CD4-positive, alpha-beta T cell treated with Interleukin-6 at 100 ng/mL for 8 hours (primary cell): ENCODE results near the gene MED27.
"Not testable (repeated sequence)": the region's sequence is repeated elsewhere in the genome, so short reads cannot be mapped to it uniquely, and the experiment has no call there.

Experiments
- DNase-seq: peaks from one replicate; pipeline ENCODE4 v3.0.0-alpha.2; 2020; ENCODE audit warnings: mixed read lengths, low spot score

The MED27 gene

DNA sequence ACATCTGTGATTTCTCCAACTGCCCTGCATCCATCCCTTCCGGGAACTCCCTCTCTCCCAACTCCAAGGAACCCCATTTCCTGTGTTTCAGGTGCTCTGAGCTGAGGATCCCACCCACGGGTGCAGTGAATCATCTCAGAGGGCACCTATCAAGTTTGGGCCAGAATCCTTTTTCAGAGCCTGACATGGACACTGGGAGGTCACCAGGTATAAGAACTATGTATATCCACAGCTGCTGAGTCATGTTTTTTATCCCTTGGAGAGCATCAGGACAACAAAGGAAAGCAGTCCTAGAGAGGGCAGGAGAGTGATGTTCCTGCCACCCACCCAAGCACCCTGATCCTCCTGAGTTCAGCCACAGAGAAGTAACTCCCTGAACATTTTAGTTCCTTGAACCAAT is 3.8 kb downstream of the MED27 start:
- no peak for DNase-seq

DNA sequence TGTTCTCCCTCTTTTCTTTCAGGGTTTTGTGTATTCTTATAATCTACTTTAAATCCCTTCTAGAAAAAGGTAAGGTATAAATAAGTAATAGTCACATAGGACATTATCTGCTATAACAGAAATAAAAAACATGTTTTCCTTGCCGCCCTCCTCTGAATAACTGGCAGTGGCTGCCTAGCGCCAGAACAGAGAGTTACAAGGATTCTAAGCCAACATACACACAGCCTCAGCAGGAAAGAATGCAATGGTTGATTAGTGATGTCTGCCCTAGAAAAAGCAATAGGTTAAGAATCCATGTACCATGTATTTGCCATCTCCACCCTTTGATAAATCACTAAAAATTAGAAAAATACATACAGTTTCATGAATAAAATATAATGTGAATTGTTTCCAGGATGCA is 4.9 kb downstream of the MED27 start:
- DNase-seq = no peak

DNA sequence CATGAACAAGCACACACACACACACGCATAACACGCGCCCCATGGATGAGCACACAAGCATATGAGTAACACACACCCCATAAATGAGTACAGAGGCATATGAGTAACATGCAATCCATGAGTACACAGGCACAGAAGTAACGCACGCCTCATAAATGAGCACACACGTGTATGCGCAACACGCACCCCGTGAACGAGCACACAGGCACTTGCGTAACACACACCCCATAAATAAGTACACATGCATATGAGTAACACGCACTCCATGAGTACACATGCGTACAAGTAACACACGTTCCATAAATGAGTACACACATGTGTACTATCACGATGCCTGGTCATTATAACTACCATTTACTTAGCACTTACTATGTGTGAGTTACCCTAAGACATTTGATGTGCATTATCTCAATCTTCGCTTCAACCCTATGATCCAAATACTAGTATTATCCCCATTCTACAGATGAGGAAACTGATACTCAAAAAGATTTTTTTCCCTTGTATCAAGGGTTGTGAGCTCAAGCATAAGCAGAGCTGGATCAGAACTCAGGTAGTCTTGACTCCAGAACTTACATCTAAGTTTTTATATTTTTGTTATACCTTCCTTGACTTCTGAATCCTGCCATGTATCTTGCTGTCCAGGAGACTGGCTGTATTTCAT is 7.7 kb downstream of the MED27 start:
- no peak for DNase-seq

DNA sequence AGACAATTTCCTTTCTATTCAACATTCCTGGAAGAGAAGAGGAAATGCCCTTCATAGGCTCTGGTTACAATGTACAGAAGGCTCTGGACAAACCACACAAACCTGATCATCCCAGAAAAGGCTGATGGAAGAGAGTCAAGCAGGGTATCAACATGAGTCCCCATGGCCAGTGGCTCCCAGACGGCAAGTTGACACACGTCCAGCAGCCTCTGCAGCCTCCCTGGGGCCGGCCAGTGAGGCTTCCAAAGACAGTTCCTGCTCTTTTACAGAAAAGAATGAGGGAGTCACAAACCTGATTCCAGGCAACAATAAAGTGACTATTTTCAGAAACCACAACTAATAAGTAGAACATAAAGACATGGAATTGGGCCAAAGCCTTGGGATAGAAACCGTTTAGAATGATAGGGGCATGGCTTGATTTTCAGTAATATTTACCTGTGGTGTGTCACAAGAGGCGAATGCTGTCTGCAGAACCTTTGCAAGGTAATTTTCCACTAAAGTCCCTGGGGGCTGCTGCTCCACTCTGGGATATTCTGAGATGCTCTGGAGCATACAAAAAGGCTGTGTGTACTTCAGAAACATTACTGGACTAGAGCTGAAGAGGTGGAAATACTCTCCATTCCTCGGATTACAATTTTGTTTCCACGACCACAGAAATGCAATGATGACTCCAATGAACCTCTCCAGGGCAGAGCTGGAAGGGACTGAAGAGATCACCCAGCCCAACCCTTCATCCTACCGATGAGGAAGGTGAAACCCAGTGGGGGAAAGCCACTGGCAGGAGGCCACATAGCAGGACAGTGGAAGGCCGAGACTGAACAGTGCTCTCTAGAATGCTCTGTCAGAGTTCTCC is 10.4 kb downstream of the MED27 start:
- DNase-seq = no peak

DNA sequence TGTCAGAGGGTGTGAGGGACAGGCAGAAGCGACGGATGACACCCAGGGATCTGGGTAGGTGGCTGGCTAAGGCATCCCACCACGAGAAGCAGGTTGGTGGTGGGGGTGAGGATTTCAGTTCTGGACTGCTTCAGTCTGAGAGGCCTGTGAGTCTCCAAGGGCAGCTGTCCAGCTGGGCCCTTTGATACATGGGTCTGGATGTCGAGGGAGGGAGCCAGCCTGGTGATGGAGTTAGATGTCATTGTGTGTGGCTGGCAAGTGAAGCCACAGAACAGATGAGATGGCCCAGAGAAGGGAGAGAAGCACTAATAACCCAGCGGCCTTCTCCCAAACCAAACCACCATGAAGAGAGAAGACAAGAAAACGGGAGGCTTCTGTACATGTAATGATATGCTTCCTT is 11.1 kb downstream of the MED27 start:
- no peak for DNase-seq

DNA sequence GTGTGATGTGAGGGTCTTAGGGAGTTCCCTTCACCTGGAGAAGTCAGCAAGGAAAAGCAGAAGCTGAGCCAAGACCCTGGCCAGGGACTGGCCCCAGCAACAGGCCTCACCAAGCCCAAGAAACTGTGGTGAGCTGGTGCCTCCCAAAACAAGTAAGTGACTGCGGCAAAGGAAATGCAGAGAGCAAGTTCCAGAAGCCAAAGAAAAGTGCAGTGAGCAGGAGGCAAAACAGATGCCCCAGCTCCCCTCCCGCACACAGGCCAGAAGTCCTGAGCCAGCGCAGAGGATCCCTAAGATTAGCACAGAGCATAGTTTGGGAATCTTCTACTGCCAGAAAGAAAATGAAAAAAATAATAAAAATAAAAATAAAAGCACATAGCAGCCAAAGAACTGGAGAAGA is 13.2 kb downstream of the MED27 start:
- no peak for DNase-seq

DNA sequence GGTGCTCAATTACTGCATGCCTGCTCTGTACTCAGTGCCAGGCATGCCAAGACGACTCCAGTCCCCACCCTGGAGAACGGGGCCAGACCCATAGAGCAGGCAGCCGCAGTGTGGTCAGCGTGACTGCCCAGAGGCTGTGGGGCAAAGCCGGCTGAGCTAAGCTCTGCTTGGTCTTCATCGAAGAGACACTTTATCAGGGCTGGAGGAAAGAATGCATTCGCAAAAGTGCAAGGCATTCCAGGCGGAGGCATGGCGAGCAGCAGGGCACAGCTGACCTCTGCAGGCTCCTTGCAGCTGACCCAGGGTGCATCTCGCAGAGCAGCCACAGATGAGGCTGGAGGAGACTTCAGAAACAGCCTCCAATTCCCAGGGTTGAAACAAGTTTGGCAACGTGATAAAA is 13.6 kb downstream of the MED27 start:
- no peak for DNase-seq

DNA sequence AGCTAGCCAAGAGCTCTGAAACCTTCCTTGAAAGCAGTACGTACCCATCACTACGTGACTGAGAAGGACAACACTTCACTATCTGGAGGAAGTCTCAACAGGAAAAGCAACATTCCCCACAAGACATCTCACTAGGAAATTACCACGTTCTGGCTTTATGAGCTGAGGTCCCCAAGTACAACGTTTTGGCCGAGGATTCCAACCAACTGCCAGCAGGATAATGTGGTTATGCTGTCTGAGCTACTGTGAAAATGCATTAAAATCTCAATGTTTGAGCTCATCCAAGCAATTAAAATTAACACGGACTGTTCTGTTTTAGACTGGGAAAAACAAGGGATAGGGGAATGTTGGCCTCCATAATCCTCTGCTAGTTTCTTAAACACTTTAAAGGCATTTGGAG is 16.4 kb downstream of the MED27 start:
- no peak for DNase-seq

DNA sequence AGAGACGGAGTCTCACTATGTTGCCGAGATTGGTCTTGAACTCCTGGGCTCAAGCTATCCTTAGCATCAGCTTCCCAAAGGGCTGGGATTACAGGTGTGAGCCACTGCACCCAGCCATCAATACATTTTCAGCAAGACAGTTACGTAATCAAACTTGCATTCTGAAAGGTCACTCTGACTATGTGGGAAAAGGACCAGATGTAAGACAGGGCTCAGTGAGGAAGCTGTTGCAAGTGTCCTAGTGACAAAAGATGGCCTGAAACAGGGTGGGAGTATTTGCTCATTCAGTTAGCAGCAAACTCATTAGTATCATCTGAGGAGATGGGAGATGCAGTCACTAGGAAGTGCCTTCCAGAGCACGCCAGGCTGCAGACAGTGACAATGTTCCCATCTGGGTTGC is 16.9 kb downstream of the MED27 start:
- no peak for DNase-seq

DNA sequence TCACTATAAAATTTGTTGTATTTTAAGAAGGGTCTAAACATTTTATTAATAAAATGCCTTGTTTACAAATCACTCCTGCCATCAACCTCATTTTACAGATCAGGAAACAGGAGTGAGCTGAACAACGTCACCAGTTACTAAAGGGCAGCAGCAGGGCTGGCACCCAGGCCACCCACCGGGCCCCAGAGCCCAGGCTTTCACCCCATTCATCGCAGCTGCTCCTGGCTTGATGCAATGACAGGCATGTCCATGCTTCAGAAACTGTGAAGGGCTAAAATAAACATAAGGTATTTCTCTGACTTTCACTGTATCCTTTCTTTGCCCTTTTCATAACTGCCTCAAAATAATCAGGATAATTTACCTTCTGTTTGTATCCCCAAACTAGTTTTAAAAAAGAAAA is 18.1 kb downstream of the MED27 start:
- no peak for DNase-seq

DNA sequence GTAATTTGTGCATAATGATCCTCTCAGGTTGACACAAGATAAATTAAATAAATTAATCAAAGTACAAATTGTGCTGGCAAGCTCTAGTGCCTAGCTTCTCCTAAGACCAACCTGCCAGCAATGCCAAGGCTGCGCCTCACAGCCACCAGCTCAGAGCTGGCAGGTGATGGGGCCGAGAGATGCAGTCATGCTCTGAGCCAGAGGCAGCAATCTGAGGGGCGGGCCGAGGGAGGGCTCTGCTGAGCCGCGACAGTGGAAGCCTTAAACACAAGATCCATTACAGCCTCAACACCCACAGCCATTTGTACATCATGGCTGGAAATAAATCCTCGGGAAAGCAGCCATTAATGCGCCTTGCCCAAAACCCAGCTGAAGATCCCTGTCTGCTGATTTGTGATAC is 20.3 kb downstream of the MED27 start:
- no peak for DNase-seq

DNA sequence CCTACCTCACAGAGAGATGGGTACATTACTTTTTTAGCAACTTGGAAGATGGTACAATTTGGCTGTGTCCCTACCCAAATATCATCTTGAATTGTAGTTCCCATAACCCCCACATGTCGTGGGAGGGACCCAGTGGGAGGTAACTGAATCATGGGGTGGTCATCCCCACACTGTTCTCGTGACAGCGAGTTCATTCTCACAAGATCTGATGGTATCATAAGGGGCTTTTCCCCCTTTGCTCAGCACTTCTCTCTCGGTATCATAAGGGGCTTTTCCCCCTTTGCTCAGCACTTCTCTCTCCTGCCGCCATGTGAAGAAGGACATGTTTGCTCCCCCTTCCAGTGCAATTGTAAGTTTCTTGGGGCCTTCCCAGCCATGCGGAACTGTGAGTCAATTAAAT is 21.4 kb downstream of the MED27 start:
- not testable (repeated sequence) for DNase-seq

DNA sequence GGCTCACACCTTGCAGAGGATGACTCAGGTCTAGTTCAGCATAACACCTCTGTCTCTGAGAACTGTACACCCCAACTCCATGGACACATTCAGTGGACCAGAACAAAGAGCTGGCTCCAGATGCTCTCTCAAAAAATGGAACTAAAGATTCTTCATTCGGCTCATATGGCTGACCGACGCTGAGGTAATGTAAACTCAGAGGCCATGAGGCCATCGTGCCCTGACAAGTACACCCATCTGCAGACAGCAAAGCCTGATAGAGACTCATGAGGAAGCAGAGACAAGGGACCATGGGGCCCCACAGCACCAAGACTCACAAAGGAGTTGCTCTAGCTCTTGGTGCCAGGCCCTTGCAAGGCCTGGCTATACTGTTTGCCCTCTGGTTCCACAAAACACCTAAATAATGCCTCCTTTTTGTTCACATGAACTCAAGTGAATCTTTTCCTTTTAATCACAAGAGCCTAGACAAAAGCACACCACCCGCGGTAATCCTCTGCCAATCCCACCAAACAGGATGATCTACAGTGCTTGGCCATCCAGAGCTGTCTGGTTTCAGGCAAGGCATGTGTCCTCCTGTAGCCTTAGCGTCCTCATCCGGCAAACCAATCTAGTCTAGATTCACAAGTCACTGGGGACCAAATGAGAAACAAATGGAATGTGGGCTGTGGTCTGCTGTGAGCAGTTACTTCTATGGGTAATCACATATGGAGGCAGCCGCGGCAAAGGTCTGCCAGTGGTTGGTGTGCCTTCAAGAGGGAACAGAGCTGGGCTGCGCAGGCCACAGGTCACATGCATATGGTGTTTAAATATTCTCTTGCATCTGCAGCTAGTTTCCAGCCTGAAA is 22.7 kb downstream of the MED27 start:
- no peak for DNase-seq

DNA sequence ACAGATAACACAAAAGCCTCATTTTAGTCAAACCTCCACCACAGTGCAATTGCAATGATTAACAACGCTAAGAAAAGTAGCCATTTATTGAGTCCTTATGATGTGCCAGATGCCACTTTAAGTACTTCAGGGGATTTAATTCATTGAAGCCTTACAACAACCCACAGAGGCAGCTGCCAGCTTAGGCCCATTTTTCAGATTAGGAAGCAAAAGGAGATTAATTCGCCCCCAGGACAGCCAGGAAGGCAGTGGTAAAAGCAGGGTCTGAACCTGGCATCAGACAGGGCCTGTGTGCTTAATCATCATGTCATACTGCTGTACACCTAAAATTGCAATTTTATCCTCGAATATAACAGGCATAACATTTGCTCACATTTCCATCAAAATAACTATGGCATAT is 23.9 kb downstream of the MED27 start:
- DNase-seq = no peak

DNA sequence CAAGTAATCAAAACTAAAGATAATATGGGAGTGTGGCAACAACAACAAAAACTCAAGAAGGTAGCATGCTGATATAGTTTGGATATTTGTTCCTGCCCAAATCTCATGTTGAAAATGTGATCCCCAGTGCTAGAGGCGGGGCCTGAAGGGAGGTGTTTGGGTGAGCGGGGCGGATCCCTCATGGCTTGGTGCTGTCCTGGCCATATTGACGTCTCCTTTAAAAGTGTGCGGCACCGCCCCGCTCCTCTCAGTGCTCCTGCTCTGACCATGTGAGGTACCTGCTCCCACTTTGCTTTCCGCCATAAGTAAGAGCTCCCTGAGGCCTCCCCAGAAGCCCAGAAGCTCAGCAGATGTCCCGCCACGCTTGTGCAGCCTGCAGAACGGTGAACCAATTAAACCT is 25.6 kb downstream of the MED27 start:
- no peak for DNase-seq

DNA sequence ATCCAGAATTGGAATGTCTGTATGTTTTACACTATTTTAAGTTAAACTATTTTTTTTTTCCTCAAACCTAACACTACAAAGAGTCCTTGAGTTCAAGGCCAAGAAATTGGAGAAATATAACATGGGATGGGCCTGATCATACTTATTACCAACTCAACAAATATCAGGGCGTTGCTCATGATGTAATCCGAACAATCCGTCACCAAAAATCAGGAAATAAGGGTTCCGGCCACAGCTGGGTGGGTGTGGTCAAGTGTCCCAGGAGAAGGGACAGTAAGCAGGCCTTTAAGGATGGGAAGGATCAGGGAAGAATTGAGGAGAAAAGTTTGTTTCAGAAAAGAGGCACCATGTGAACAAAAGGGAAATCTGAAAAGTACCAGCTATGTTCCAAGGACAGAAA is 29.8 kb downstream of the MED27 start:
- no peak for DNase-seq

DNA sequence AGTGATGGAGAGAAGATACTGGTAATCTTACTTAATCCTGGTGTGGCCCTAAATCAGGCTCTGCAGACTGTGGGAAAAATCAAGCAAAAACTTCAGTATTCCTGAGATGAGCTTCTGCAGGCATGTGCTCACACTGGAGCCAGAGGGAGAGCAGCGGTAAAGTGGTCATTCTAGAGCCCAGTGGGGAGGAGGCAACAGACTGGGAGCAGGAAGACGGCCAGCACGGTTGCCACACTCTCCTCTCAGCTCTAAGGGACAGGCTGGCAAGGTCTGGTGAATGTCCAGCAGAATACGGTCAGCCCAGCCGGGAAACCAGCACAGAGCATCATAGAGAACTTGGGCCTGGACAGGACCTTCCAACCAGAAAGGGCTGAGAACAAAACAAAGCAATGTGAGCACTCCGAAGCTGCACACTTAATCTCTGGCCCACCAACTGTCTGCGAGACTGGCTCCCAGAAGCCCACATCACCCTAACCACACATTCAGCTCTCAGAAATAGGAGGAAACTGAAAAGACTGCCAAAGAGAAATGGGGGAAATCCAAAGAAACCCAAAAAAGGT is 30.3 kb downstream of the MED27 start:
- no peak for DNase-seq

DNA sequence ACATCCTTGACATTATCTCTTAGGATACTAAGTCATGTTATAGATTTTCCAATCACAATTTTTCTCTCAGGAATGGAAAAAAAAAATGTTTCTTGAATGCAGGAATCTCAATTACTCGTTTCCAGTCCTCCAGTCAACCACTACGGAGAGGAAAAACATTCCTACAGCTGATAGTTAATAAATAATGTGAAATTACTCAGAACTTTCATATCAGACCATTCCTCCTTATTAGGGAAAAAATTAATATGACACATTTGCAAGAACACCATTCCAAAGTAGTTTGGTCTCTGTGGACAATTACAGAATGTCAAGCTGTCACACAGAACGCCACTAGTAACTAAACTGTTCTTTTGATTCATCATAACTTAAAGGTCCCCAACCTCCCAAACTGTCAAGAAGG is 31.5 kb downstream of the MED27 start:
- DNase-seq = no peak

DNA sequence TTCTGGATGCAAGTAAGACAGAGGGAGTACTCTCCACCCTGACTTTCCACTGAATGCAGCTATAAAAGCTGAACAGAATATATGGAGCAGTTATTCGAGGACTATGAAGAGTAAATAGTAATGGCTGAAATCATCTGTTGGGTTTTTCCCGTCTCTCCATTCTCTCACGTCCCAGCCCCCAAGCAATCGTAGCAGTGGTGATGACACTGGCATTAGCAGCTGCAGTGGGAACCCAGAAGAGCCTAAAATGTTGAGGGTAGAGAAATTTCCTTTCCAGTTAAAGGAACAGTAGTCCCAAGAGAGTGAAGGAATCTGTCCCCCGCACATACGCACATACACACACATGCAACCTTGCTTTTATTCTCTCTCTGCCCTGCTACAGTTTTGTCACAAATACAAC is 33.2 kb downstream of the MED27 start:
- DNase-seq = no peak

DNA sequence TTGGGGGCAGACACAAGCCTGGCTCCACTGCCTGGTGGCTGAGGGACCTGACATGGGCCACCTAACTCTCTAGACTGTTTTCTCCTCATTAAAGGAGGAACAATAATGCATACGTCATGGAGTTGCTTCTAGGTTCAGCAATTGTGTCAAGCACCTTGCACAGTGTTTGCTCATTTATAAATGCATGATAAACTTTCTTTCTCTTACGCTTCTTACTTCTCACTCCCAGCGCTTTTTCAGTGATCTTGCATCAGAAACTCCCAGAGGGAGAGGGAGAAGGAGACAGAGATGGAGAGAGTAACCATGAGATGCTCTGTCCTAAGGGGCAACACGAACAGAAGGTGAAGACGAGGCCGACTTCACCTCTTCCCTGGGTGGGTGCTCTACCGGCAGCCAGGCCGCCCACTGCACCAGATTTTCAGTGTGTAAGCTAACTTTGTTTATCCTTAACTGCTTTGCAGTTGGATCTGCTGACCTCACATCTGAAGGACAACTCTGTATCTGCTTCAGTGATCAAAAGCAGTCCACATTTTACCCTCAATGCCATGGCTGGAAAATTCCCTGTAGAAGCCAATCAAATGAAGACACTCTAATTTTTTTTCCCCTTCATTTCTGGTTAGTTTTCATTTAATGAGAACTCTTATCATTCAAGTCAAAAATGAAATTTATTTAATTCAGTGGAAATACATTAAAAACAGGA is 35.3 kb downstream of the MED27 start:
- no peak for DNase-seq

DNA sequence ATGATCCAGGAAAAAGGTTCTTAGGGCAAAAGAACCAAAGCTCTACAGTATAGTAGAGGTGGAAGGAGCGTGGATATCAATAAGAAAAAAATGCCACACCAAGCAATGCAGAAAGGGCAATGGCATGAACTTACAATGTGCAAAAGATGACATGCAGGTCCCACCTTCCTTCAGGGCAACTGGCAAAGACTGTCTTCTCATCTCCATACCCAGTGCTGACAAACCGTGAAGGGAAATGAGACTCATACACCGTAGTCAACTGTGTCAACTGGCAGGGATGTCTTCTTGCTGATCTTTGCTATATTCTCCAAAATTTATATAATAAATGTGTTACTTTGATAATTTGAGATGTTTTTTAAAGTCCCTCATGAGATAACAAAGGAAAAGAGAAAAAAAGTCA is 36.0 kb downstream of the MED27 start:
- no peak for DNase-seq

DNA sequence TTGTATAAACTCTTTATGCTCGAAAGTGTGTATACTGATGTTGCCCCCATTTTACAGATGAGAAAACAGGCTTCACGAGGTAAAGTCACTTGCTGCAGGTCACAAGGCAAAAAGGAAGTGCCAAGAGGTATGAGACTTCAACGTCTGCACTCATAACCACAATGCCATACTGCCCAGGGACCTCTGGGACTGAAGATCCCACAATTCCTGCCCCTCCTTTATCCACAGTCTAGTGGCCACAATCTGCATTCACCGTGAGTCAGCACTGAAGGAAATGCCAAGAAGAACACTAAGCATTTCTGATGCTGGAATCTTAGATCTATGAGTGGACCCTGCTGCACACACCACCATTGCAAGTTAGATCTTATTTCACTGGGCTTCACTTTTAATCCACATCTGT is 37.3 kb downstream of the MED27 start:
- no peak for DNase-seq
